Endothelial cell of umbilical vein (primary cell): ENCODE data around the gene ZNHIT2.

ENCODE experiments used
- POLR2A ChIP-seq: IDR thresholded peaks from 2 replicates; pipeline ENCODE4 v1.6.1; 2012; ENCODE audit warnings: low read depth, mild to moderate bottlenecking, control low read depth, low read length
- TF ChIP-seq, protein P1 (sequence below), 2 donors: IDR thresholded peaks; 1 replicate in 1 of 2; 2 replicates in 1 of 2; pipeline ENCODE4 v1.5.1; 2011; ENCODE audit warnings: low read length in 2 of 2, mild to moderate bottlenecking in 2 of 2, moderate library complexity in 2 of 2, control low read depth in 1 of 2, inconsistent platforms in 1 of 2, low read depth in 1 of 2; ENCODE audit not compliant: insufficient read depth in 1 of 2; ENCODE audit errors: extremely low read depth in 1 of 2

DNA sequence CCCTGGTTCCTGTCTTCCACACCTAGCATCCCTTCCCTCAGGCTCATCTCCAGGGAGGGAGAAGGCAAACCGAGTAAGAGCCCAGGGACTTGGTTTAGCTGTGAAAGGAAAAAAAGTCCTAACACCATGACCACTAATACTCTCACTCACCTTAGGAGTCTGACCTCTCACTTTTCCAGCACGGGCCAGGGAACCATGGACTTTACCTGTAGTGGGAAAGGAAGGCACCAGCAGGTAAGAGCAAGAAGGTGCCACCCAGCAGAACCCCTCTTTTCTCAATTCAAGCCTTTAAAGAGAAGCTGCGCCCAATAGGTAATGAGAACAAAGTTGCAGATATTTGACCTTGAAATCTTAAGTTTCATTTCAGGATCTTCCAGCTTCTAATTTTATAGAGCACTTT lies 3.3 kb upstream of the ZNHIT2 start:
- TF ChIP-seq, protein P1, sequence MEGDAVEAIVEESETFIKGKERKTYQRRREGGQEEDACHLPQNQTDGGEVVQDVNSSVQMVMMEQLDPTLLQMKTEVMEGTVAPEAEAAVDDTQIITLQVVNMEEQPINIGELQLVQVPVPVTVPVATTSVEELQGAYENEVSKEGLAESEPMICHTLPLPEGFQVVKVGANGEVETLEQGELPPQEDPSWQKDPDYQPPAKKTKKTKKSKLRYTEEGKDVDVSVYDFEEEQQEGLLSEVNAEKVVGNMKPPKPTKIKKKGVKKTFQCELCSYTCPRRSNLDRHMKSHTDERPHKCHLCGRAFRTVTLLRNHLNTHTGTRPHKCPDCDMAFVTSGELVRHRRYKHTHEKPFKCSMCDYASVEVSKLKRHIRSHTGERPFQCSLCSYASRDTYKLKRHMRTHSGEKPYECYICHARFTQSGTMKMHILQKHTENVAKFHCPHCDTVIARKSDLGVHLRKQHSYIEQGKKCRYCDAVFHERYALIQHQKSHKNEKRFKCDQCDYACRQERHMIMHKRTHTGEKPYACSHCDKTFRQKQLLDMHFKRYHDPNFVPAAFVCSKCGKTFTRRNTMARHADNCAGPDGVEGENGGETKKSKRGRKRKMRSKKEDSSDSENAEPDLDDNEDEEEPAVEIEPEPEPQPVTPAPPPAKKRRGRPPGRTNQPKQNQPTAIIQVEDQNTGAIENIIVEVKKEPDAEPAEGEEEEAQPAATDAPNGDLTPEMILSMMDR (IDR thresholded peaks at IDR 0.05; ENCODE audit: extremely low read depth in 1 of 2, insufficient read depth in 1 of 2, low read depth in 1 of 2, low read length in 2 of 2), result no peak
- no peak for TF ChIP-seq POLR2A
